ENCODE measurements around the gene HS6ST1.
"Not testable (repeated sequence)": the region's sequence is repeated elsewhere in the genome, so short reads cannot be mapped to it uniquely, and the experiment has no call there.

HS6ST1 gene

DNA sequence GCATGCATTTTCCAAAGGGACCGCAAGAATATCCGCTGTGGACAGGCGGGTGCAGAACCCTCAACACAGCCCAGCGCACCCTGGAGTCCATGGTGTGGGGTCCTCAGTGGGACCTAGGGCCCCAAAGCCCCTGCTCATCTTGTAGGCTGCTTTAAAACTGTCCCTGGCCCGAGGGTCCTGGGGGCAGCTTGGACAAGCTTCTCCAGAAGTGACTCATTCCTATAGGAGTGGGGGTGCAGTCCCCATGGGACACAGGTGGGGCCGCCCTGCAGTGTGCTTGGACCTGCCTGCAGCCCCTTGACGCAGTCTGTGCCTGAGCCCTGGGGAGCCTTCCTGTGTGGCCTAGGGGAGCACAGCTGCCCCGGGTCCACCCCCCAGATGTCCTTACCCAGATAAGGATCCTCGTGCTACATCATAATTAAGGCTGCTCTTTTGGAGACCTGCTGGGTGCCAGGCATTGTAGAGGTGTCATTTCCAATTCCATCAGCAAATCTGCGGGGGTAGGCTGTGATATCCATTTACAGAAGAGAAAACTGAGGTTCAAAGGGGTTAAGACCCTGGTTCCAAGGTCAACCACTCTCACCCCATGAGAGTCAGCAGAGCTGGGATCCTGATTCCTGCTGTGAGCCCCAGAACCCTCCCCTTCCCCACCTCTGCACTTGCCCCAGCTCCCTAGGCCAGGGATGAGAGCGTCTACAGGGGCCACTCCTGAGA is 1.7 kb upstream of the HS6ST1 start:
- Histone ChIP-seq H3K23ac (ENCODE audit: low read length in 2 of 2) (no peak overlapping the region), H3K4me1 (ENCODE audit: control insufficient read depth, insufficient read depth, low read depth, low read length) (peaks cover 45% of the 10 kb centered on the region), H3K9me3 (ENCODE audit: control insufficient read depth, low read length) (no peaks in the 10 kb centered on the region), H2BK120ac (ENCODE audit: low read depth, low read length) (peak overlapping the region; percentile 0), H3K27ac (ENCODE audit: low read length, poor library complexity, severe bottlenecking) (no peak overlapping the region), H3K4ac (ENCODE audit: low read depth in 1 of 2, low read length in 2 of 2) (no peak overlapping the region), H2BK5ac (ENCODE audit: low read depth, low read length, poor library complexity, severe bottlenecking) (no peak overlapping the region), H2BK15ac (ENCODE audit: low read depth, poor library complexity, severe bottlenecking) (peak overlapping the region; percentile 82), H3K14ac (ENCODE audit: low read length in 2 of 2) (no peak overlapping the region), H3K18ac (ENCODE audit: low read depth in 1 of 2, low read length in 2 of 2) (no peak overlapping the region), H2AFZ (ENCODE audit: low read depth, low read length) (no peak overlapping the region), H3K36me3 (ENCODE audit: control insufficient read depth in 1 of 2, insufficient read depth in 2 of 2, low read depth in 1 of 2, low read length in 2 of 2) (peaks cover 4 to 12% of the 10 kb centered on the region in 2 experiments), H3K79me1 (replicated peaks; ENCODE audit: low read length, poor library complexity, severe bottlenecking) (peaks cover 22% of the 10 kb centered on the region), H4K91ac (ENCODE audit: low read length) (peak overlapping the region; percentile 34), H2BK12ac (ENCODE audit: low read length in 2 of 2) (peak overlapping the region in 1 of 2 experiments; percentile 19), H2AK5ac (ENCODE audit: low read length, severe bottlenecking) (no peak overlapping the region), H4K8ac (ENCODE audit: low read length) (no peak overlapping the region), H3K4me3 (ENCODE audit: insufficient read depth in 1 of 2, low read depth in 1 of 2, low read length in 2 of 2) (no peak overlapping the region), H3K4me2 (ENCODE audit: low read length, poor library complexity, severe bottlenecking) (no peak overlapping the region), H3K27me3 (ENCODE audit: control insufficient read depth in 1 of 2, insufficient read depth in 1 of 2, low read length in 2 of 2) (peaks cover 0 to 8% of the 10 kb centered on the region in 2 experiments), H3K9ac (ENCODE audit: low read length) (no peak overlapping the region)
- DNase-seq, result no peak
- 97% methylated on average over 11 of the region's 11 CpGs for WGBS

DNA sequence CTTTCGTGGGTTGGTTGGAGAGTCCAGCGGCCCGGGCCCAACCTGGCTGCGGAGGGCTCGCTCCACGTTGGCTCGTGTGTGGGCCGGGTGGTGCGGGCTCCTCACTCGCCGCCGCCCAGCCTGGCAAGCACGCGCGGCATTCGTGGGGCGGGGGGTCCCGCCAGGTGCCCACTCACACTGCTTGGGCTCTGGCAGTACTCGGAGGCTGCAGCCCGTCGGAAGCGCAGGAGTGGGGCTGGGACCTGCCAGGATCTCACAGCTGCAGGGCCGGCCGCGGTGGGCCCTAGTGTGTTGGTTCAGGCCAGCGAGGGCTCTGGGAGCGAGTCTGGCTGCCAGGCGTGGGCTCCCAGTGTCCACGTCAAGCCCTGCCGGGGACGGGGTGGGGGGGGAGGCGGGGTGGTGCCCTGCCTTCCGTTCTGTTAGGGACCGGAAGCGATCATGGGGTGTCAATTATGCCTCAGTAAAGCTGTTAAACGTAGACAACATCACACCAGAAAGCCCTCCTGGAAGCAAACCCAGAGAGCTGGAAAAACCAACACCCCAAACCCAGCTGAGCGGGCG is 1.0 kb upstream of the HS6ST1 start:
- no peak for DNase-seq
- Histone ChIP-seq H4K8ac (ENCODE audit: low read length) (peak overlapping the region; percentile 43), H3K4me1 (ENCODE audit: control insufficient read depth, insufficient read depth, low read depth, low read length) (peaks cover 47% of the 10 kb centered on the region), H2AFZ (ENCODE audit: low read depth, low read length) (no peak overlapping the region), H3K4me2 (ENCODE audit: low read length, poor library complexity, severe bottlenecking) (no peak overlapping the region), H4K91ac (ENCODE audit: low read length) (peak overlapping the region; percentile 18), H2BK15ac (ENCODE audit: low read depth, poor library complexity, severe bottlenecking) (peak overlapping the region; percentile 12), H3K14ac (ENCODE audit: low read length in 2 of 2) (no peak overlapping the region), H3K4me3 (ENCODE audit: insufficient read depth in 1 of 2, low read depth in 1 of 2, low read length in 2 of 2) (peak overlapping the region in 1 of 2 experiments; percentile 79), H2BK5ac (ENCODE audit: low read depth, low read length, poor library complexity, severe bottlenecking) (no peak overlapping the region), H3K18ac (ENCODE audit: low read depth in 1 of 2, low read length in 2 of 2) (peak overlapping the region in 1 of 2 experiments; percentile 1), H2AK5ac (ENCODE audit: low read length, severe bottlenecking) (no peak overlapping the region), H3K27ac (ENCODE audit: low read length, poor library complexity, severe bottlenecking) (no peak overlapping the region), H3K23ac (ENCODE audit: low read length in 2 of 2) (no peak overlapping the region), H3K9ac (ENCODE audit: low read length) (no peak overlapping the region), H3K36me3 (ENCODE audit: control insufficient read depth in 1 of 2, insufficient read depth in 2 of 2, low read depth in 1 of 2, low read length in 2 of 2) (peaks cover 4 to 18% of the 10 kb centered on the region in 2 experiments), H2BK120ac (ENCODE audit: low read depth, low read length) (no peak overlapping the region), H3K4ac (ENCODE audit: low read depth in 1 of 2, low read length in 2 of 2) (no peak overlapping the region), H2BK12ac (ENCODE audit: low read length in 2 of 2) (peak overlapping the region in 1 of 2 experiments; percentile 19), H3K79me1 (replicated peaks; ENCODE audit: low read length, poor library complexity, severe bottlenecking) (peaks cover 28% of the 10 kb centered on the region), H3K27me3 (ENCODE audit: control insufficient read depth in 1 of 2, insufficient read depth in 1 of 2, low read length in 2 of 2) (peaks cover 0 to 8% of the 10 kb centered on the region in 2 experiments), H3K9me3 (ENCODE audit: control insufficient read depth, low read length) (no peaks in the 10 kb centered on the region)
- WGBS, result 84% methylated on average over 37 of the region's 38 CpGs

DNA sequence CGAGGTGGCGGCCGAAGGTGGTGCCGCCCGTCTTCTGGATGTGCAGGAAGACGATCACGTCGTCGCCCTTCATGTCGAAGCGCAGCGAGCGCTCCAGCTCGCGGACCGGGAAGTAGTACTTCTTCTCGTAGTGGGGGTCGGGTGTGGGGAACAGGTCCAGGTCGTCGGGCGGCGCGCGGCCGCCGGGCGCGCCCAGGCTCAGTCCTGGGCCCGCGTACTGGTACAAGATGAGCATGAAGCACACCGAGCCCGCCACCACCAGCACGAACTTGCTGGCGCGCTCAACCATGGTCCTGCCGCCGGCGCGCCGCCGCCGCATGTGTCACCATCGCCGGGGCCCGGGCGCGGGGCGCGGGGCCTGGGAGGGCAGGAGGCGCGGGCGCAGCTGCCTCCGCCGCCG is 423 bp downstream of the HS6ST1 start:
- not testable (repeated sequence) for H2BK120ac ChIP-seq (ENCODE audit: low read depth, low read length); H3K27ac ChIP-seq (ENCODE audit: low read length, poor library complexity, severe bottlenecking); DNase-seq; H2BK5ac ChIP-seq (ENCODE audit: low read depth, low read length, poor library complexity, severe bottlenecking); H3K9me3 ChIP-seq (ENCODE audit: control insufficient read depth, low read length); H4K8ac ChIP-seq (ENCODE audit: low read length); H2AK5ac ChIP-seq (ENCODE audit: low read length, severe bottlenecking); H3K9ac ChIP-seq (ENCODE audit: low read length); H3K18ac ChIP-seq (ENCODE audit: low read depth in 1 of 2, low read length in 2 of 2); H2BK12ac ChIP-seq (ENCODE audit: low read length in 2 of 2); H3K27me3 ChIP-seq (ENCODE audit: control insufficient read depth in 1 of 2, insufficient read depth in 1 of 2, low read length in 2 of 2); H3K23ac ChIP-seq (ENCODE audit: low read length in 2 of 2); H2AFZ ChIP-seq (ENCODE audit: low read depth, low read length); H3K4ac ChIP-seq (ENCODE audit: low read depth in 1 of 2, low read length in 2 of 2); H4K91ac ChIP-seq (ENCODE audit: low read length); H3K14ac ChIP-seq (ENCODE audit: low read length in 2 of 2)
- peak overlapping the region; percentile 69 for H3K4me2 ChIP-seq (ENCODE audit: low read length, poor library complexity, severe bottlenecking)
- peaks cover 4 to 27% of the 10 kb centered on the region in 2 experiments for H3K36me3 ChIP-seq (ENCODE audit: control insufficient read depth in 1 of 2, insufficient read depth in 2 of 2, low read depth in 1 of 2, low read length in 2 of 2)
- peaks cover 36% of the 10 kb centered on the region for H3K79me1 ChIP-seq (replicated peaks; ENCODE audit: low read length, poor library complexity, severe bottlenecking)
- H3K4me1 ChIP-seq (ENCODE audit: control insufficient read depth, insufficient read depth, low read depth, low read length), result peaks cover 50% of the 10 kb centered on the region
- no CpG with 5 or more reads among the region's 55 CpGs for WGBS
- peak overlapping the region; percentile 38 for H2BK15ac ChIP-seq (ENCODE audit: low read depth, poor library complexity, severe bottlenecking)
- H3K4me3 ChIP-seq (ENCODE audit: insufficient read depth in 1 of 2, low read depth in 1 of 2, low read length in 2 of 2), result peak overlapping the region; percentile 56 to 90

DNA sequence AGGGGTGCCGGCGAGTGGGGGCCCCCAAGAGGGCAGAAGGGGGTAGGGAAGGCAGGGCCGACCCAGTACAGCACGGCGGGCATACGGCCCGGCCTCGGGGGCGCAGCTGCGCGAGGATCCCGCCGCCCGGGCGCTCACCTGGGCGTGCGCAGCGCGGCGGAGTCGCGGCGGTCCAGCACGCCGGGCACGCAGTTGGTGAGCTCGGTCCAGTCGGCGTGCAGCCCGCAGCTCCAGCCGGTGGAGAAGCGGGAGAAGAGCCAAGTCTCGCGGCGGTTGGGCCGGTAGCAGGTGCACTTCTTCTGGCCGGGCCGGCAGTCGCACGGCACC is 806 bp downstream of the HS6ST1 start:
- not testable (repeated sequence) for H3K27ac ChIP-seq (ENCODE audit: low read length, poor library complexity, severe bottlenecking); H2BK12ac ChIP-seq (ENCODE audit: low read length in 2 of 2); H3K27me3 ChIP-seq (ENCODE audit: control insufficient read depth in 1 of 2, insufficient read depth in 1 of 2, low read length in 2 of 2); H2BK120ac ChIP-seq (ENCODE audit: low read depth, low read length); H2BK5ac ChIP-seq (ENCODE audit: low read depth, low read length, poor library complexity, severe bottlenecking); H4K91ac ChIP-seq (ENCODE audit: low read length); H2AK5ac ChIP-seq (ENCODE audit: low read length, severe bottlenecking); H3K9me3 ChIP-seq (ENCODE audit: control insufficient read depth, low read length); DNase-seq; H2AFZ ChIP-seq (ENCODE audit: low read depth, low read length)
- peak overlapping the region; percentile 55 for H4K8ac ChIP-seq (ENCODE audit: low read length)
- H3K4me2 ChIP-seq (ENCODE audit: low read length, poor library complexity, severe bottlenecking), result peak overlapping the region; percentile 96
- peak overlapping the region; percentile 69 to 99 for H3K14ac ChIP-seq (ENCODE audit: low read length in 2 of 2)
- H2BK15ac ChIP-seq (ENCODE audit: low read depth, poor library complexity, severe bottlenecking), result peak overlapping the region; percentile 92
- peak overlapping the region; percentile 66 to 90 for H3K23ac ChIP-seq (ENCODE audit: low read length in 2 of 2)
- peaks cover 4 to 27% of the 10 kb centered on the region in 2 experiments for H3K36me3 ChIP-seq (ENCODE audit: control insufficient read depth in 1 of 2, insufficient read depth in 2 of 2, low read depth in 1 of 2, low read length in 2 of 2)
- H3K4me3 ChIP-seq (ENCODE audit: insufficient read depth in 1 of 2, low read depth in 1 of 2, low read length in 2 of 2), result peak overlapping the region; percentile 72 to 90
- peak overlapping the region; percentile 96 to 98 for H3K18ac ChIP-seq (ENCODE audit: low read depth in 1 of 2, low read length in 2 of 2)
- H3K79me1 ChIP-seq (replicated peaks; ENCODE audit: low read length, poor library complexity, severe bottlenecking), result peaks cover 36% of the 10 kb centered on the region
- peaks cover 48% of the 10 kb centered on the region for H3K4me1 ChIP-seq (ENCODE audit: control insufficient read depth, insufficient read depth, low read depth, low read length)
- H3K9ac ChIP-seq (ENCODE audit: low read length), result peak overlapping the region; percentile 76
- 0% methylated on average over 3 of the region's 40 CpGs for WGBS
- peak overlapping the region; percentile 75 to 79 for H3K4ac ChIP-seq (ENCODE audit: low read depth in 1 of 2, low read length in 2 of 2)
